MM.1S (cell line): ENCODE results near the gene ALX1.
A peak's percentile ranks its signal among the peaks of the same experiment; 100 is the strongest.

ENCODE experiments used
- DNase-seq: peaks from one replicate; pipeline ENCODE4 v3.0.0-alpha.2; 2015
- H2AFZ ChIP-seq: fragments of 300-600 bp; sonication (generic); 2 replicates; pipeline ENCODE4 v1.6.0; 2016; ENCODE audit warnings: antibody characterized with exemption, low read length
- H3F3A ChIP-seq: fragments of 300-600 bp; sonication (generic); 2 replicates; pipeline ENCODE4 v1.6.1; 2016; ENCODE audit warnings: mild to moderate bottlenecking, antibody characterized with exemption, low read length, moderate library complexity, mixed read lengths; ENCODE audit not compliant: insufficient read depth
- H3K27ac ChIP-seq: fragments of 300-600 bp; sonication (generic); 2 replicates; pipeline ENCODE4 v1.5.1; 2016; ENCODE audit warnings: mild to moderate bottlenecking, low read length
- H3K27me3 ChIP-seq: fragments of 300-600 bp; sonication (generic); replicated peaks from 2 replicates; pipeline ENCODE4 v1.6.0; 2016; ENCODE audit warnings: low read length; ENCODE audit not compliant: insufficient read depth
- H3K36me3 ChIP-seq: fragments of 300-600 bp; sonication (generic); replicated peaks from 2 replicates; pipeline ENCODE4 v1.6.1; 2016; ENCODE audit warnings: mild to moderate bottlenecking, low read length, mixed read lengths; ENCODE audit not compliant: insufficient read depth
- H3K4me1 ChIP-seq: fragments of 300-600 bp; sonication (generic); 2 replicates; pipeline ENCODE4 v1.6.1; 2016; ENCODE audit warnings: low read length, mixed read lengths
- H3K4me2 ChIP-seq: fragments of 300-600 bp; sonication (generic); 2 replicates; pipeline ENCODE4 v1.6.0; 2016; ENCODE audit warnings: low read depth, low read length
- H3K4me3 ChIP-seq: fragments of 300-600 bp; sonication (generic); 2 replicates; pipeline ENCODE4 v1.5.1; 2016; ENCODE audit warnings: low read length, mixed read lengths
- H3K79me2 ChIP-seq: fragments of 300-600 bp; sonication (generic); 2 replicates; pipeline ENCODE4 v1.6.1; 2016; ENCODE audit warnings: mixed run types, low read length, mixed read lengths
- H3K9ac ChIP-seq: fragments of 300-600 bp; sonication (generic); 2 replicates; pipeline ENCODE4 v1.6.1; 2016; ENCODE audit warnings: low read length, mixed read lengths
- H3K9me2 ChIP-seq: fragments of 300-600 bp; sonication (generic); replicated peaks from 2 replicates; pipeline ENCODE4 v1.6.1; 2016; ENCODE audit warnings: mild to moderate bottlenecking, low read length, mixed read lengths; ENCODE audit not compliant: insufficient read depth
- H3K9me3 ChIP-seq: fragments of 300-600 bp; sonication (generic); replicated peaks from 2 replicates; pipeline ENCODE4 v1.6.1; 2016; ENCODE audit warnings: mild to moderate bottlenecking, low read length, mixed read lengths; ENCODE audit not compliant: insufficient read depth
- H4K20me1 ChIP-seq: fragments of 300-600 bp; sonication (generic); 2 replicates; pipeline ENCODE4 v1.6.1; 2016; ENCODE audit warnings: mild to moderate bottlenecking, low read length, moderate library complexity, mixed read lengths; ENCODE audit not compliant: insufficient read depth
- EZH2 ChIP-seq: fragments of 300-600 bp; sonication (generic); optimal IDR thresholded peaks from 2 replicates; pipeline ENCODE3; 2017; ENCODE audit warnings: low read depth, mild to moderate bottlenecking, antibody characterized with exemption, low read length, mixed read lengths
- EZH2phosphoT487 ChIP-seq: fragments of 300-600 bp; sonication (generic); IDR thresholded peaks from 2 replicates; pipeline ENCODE4 v1.6.1; 2018; ENCODE audit warnings: antibody characterized with exemption, low read length
- TF ChIP-seq, protein P1 (sequence below): fragments of 300-600 bp; sonication (generic); IDR thresholded peaks from 2 replicates; pipeline ENCODE4 v1.5.1; 2016; ENCODE audit warnings: antibody characterized with exemption, low read length, mixed read lengths

ALX1 gene

DNA sequence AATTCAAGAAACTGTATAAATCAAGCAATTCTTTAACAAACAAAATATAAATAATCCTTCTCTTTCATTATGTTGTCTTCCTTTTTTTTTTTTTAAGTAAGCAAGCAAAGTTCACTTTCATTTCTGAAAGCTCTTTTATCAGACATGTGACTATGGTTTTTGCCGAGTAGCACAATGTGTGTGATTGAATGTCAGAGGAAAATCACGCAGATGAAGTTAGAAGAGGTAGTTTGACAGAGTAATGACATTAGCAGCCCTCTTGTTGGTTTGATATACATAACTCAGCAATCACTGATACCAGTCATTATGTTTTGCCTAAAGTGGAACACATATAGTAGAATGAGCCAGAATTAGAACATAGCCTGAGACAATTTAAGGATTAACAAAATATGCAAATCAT is 19.0 kb downstream of the ALX1 start:
- Histone ChIP-seq H3K9ac (no peak overlapping the region), H2AFZ (no peak overlapping the region), H3F3A (no peaks in the 10 kb centered on the region), H3K36me3 (no peaks in the 10 kb centered on the region), H3K9me2 (no peaks in the 10 kb centered on the region), H3K27me3 (no peaks in the 10 kb centered on the region), H3K4me3 (no peak overlapping the region), H3K4me2 (peak overlapping the region; percentile 38; the same call in 1 of the 2 replicates), H3K79me2 (no peaks in the 10 kb centered on the region), H3K27ac (no peak overlapping the region), H3K4me1 (peaks cover 6% of the 10 kb centered on the region), H4K20me1 (no peaks in the 10 kb centered on the region), H3K9me3 (no peaks in the 10 kb centered on the region)
- TF ChIP-seq, protein P1, sequence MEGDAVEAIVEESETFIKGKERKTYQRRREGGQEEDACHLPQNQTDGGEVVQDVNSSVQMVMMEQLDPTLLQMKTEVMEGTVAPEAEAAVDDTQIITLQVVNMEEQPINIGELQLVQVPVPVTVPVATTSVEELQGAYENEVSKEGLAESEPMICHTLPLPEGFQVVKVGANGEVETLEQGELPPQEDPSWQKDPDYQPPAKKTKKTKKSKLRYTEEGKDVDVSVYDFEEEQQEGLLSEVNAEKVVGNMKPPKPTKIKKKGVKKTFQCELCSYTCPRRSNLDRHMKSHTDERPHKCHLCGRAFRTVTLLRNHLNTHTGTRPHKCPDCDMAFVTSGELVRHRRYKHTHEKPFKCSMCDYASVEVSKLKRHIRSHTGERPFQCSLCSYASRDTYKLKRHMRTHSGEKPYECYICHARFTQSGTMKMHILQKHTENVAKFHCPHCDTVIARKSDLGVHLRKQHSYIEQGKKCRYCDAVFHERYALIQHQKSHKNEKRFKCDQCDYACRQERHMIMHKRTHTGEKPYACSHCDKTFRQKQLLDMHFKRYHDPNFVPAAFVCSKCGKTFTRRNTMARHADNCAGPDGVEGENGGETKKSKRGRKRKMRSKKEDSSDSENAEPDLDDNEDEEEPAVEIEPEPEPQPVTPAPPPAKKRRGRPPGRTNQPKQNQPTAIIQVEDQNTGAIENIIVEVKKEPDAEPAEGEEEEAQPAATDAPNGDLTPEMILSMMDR = no peak
- TF ChIP-seq EZH2phosphoT487 (no peak), EZH2 (no peak)
- DNase-seq = peak; percentile 58

DNA sequence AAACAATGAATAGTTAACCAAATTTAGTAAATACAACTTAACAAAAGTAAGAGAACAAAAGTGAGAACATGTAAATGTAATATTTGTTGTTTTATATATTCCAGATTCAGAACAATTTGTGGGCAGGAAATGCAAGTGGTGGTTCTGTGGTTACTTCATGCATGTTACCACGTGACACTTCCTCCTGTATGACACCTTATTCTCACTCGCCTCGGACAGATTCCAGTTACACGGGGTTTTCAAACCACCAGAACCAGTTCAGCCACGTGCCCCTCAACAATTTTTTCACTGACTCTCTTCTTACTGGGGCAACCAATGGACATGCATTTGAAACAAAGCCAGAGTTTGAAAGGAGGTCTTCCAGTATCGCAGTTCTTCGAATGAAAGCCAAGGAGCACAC is 21.0 kb downstream of the ALX1 start:
- TF ChIP-seq EZH2phosphoT487 = no peak
- TF ChIP-seq, protein P1 = no peak
- no peak for TF ChIP-seq EZH2
- no peak overlapping the region for H3K4me3 ChIP-seq
- no peaks in the 10 kb centered on the region for H3K79me2 ChIP-seq
- no peaks in the 10 kb centered on the region for H3K36me3 ChIP-seq
- H3K9ac ChIP-seq = no peak overlapping the region
- H3F3A ChIP-seq = no peaks in the 10 kb centered on the region
- H3K27me3 ChIP-seq = no peaks in the 10 kb centered on the region
- no peak overlapping the region for H3K4me2 ChIP-seq
- H3K27ac ChIP-seq = no peak overlapping the region
- no peaks in the 10 kb centered on the region for H3K9me3 ChIP-seq
- peaks cover 6% of the 10 kb centered on the region for H3K4me1 ChIP-seq
- H3K9me2 ChIP-seq = no peaks in the 10 kb centered on the region
- H2AFZ ChIP-seq = no peak overlapping the region
- peak; percentile 61 for DNase-seq
- no peaks in the 10 kb centered on the region for H4K20me1 ChIP-seq

DNA sequence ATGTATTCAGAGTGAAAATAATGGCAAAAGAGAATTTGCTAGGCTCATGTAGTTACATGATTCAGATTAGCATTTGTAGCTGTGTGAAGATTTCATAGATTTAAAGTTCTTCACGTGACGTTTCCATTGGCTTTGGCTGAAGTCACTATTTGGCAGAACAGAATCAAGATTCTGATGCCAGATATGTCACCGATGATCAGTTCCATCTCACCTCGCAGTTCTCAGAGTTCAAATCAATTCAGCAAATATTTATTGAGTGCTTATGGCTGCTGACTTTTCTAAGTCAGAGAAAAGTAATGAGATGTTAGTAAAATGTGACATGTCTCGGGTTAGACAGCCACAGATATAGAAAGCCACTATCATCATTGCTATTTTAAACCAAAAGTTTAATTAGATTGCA is 28.4 kb downstream of the ALX1 start:
- no peaks in the 10 kb centered on the region for H3K9me2 ChIP-seq
- no peak overlapping the region for H3K4me2 ChIP-seq
- DNase-seq = no peak
- TF ChIP-seq EZH2phosphoT487 = no peak
- TF ChIP-seq, protein P1 = no peak
- H3K9me3 ChIP-seq = no peaks in the 10 kb centered on the region
- H3K4me1 ChIP-seq = no peaks in the 10 kb centered on the region
- H2AFZ ChIP-seq = no peak overlapping the region
- no peaks in the 10 kb centered on the region for H3K36me3 ChIP-seq
- H3K79me2 ChIP-seq = no peaks in the 10 kb centered on the region
- H3K27me3 ChIP-seq = no peaks in the 10 kb centered on the region
- H3F3A ChIP-seq = no peaks in the 10 kb centered on the region
- no peaks in the 10 kb centered on the region for H4K20me1 ChIP-seq
- no peak overlapping the region for H3K27ac ChIP-seq
- no peak overlapping the region for H3K9ac ChIP-seq
- no peak overlapping the region for H3K4me3 ChIP-seq
